Epithelial cell of proximal tubule (primary cell): Measurements from ENCODE around the gene ARMC9. TPM values are rescaled to one million over a fixed set of nuclear protein-coding genes. Genes with fewer than 3 reads are reported as not detected.
"Not testable (repeated sequence)": the region's sequence is repeated elsewhere in the genome, so short reads cannot be mapped to it uniquely, and the experiment has no call there.

ENCODE experiments used
- DNase-seq: peaks from one replicate; pipeline ENCODE4 v3.0.0-alpha.2; 2011; ENCODE audit warnings: low read depth
- H3K4me3 ChIP-seq: 2 replicates; pipeline ENCODE4 v1.5.1; 2011; ENCODE audit warnings: low read depth, mild to moderate bottlenecking, low read length
- total RNA-seq: library from RNA; depleted of rRNA; stranded (reverse); fragments of >200 nt; gene quantifications from 2 replicates; pipeline ENCODE4 v1.2.3, GENCODE V29; 2015
- TF ChIP-seq, protein P1 (sequence below): conservative IDR thresholded peaks from 2 replicates; pipeline ENCODE4 v1.5.1; 2012; ENCODE audit warnings: low read depth, mild to moderate bottlenecking, low read length

ARMC9 gene
- total RNA-seq, 1 donor from 2014 or later, result 12.6 TPM

DNA sequence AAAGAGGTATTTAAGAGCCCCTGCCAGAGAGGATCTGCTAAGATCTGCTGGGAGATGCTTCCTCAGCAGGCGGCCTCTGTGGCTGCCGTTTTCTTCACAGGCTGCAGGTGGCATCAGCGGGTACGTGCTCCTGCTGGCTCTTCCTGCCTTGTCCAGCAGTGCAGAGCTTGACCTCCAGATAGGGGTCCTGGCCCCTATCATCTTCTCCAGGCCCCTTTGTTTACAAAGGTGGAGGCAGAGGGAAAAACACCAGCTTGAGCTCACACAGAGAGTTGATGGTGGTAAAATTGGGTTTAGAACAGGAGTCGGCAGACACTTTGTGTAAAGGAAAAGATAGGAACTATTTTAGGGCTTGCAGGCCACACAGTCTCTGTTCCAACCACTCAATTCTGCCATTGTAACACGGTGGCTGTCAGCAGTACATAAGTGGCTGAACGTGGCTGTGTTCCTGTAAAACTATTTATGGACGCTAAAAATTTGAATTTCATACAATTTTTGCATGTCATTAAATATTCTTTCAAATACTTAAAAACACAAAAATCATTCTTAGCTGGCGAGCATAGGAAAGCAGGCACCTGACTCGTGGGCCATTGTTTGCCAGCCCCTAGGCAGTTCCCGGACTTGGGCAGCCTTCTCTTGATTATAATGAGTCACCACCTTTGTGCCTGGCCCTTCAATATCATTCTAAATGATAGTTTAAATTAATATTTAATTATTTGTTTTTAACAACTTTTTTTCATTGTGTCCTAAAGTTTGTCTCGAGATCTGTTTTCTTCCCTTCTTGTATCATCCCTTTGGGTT, 98.9 kb downstream of the ARMC9 start:
- no peak for DNase-seq
- TF ChIP-seq, protein P1, sequence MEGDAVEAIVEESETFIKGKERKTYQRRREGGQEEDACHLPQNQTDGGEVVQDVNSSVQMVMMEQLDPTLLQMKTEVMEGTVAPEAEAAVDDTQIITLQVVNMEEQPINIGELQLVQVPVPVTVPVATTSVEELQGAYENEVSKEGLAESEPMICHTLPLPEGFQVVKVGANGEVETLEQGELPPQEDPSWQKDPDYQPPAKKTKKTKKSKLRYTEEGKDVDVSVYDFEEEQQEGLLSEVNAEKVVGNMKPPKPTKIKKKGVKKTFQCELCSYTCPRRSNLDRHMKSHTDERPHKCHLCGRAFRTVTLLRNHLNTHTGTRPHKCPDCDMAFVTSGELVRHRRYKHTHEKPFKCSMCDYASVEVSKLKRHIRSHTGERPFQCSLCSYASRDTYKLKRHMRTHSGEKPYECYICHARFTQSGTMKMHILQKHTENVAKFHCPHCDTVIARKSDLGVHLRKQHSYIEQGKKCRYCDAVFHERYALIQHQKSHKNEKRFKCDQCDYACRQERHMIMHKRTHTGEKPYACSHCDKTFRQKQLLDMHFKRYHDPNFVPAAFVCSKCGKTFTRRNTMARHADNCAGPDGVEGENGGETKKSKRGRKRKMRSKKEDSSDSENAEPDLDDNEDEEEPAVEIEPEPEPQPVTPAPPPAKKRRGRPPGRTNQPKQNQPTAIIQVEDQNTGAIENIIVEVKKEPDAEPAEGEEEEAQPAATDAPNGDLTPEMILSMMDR, result peak; percentile 82
- no peak overlapping the region for H3K4me3 ChIP-seq

DNA sequence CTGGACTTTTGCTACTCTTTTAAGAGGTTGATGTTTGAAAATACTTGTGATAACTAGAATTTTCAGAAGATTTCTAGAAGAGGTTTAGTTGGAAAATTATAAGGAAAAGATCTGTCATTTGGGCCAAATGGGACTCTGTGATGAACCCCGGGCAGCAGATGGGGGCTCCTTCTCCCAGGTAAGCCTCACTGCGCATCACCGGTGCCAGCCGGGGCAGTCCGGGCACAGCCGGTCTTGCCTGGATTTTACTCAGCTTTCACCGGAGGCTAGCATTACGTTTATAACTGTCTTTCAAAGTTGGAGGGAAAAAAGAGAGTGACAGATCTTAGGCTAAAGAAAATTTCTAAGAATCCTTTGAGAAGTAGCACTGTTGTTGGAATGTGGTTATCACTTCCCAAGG, 99.7 kb downstream of the ARMC9 start:
- TF ChIP-seq, protein P1, result no peak
- DNase-seq, result no peak
- H3K4me3 ChIP-seq, result no peak overlapping the region

DNA sequence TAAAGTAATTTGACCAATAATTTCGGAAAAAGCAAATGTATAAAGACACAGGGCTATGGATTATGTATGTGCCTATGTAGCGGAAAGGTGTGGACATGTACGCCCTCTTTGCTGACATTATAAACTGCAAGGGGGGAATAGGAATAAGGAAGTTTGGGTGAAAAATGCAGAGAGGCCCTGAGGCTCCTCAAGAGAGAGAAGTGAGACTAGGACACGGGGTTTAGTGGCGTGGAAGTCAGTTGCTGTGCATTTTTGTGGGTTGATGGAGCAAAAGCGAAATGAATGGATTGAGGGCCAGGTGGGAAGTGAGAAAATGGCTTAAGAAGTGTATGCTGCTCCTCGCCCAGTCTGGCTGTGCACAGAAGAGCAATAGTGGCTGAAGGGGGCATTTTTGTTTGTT, 100.8 kb downstream of the ARMC9 start:
- DNase-seq, result no peak
- TF ChIP-seq, protein P1, result no peak
- H3K4me3 ChIP-seq, result no peak overlapping the region

DNA sequence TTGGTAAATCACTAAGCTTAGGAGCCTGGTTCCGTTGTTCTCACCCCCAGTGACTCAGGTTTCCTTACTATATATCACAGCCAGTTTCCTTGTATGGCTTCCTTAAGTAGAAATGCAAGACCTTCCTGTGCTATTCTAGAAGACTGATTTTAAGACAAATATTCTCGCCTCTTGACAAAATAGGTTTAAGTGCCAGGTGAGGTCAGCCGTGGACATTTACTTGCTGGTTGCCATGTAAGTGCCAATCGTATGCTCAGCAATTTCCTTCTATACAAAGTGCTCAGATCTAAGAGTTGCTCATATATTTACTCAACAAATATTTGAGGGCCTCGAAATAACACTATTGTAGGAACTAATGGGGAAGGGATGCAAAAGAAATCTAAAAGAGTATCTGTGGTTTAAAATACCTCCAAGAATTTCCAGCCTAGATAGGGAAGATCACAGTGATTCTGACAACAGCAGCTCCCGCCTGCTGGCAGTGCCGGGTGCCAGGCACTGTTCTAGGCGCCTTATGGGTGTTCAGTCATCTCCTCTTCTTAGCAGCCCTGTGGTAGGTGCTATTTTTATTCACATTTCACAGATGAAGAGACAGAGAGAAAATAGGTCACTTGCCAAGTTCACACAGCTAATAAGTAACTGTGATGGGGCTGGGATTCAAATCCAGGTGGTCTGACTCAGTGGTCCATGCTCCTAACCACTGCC, 101.7 kb downstream of the ARMC9 start:
- no peak for DNase-seq
- TF ChIP-seq, protein P1, result no peak
- no peak overlapping the region for H3K4me3 ChIP-seq

DNA sequence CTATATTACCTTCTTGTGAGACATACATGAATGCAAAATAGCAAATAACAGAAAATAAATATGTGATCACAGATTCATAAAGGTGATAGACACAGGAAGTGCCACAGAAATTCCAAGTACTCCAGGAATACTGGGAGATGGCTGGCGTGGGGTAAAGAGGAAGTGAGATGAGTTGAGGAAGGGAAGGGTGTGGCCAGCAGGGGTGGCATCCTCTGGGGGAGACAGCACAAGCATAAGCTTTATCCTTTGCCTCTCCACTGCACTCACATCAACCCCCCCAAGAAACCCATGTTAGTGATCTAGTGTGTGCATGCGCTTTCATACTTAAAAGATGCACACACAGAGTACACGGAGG, 102.3 kb downstream of the ARMC9 start:
- TF ChIP-seq, protein P1, result no peak
- DNase-seq, result no peak
- no peak overlapping the region for H3K4me3 ChIP-seq

DNA sequence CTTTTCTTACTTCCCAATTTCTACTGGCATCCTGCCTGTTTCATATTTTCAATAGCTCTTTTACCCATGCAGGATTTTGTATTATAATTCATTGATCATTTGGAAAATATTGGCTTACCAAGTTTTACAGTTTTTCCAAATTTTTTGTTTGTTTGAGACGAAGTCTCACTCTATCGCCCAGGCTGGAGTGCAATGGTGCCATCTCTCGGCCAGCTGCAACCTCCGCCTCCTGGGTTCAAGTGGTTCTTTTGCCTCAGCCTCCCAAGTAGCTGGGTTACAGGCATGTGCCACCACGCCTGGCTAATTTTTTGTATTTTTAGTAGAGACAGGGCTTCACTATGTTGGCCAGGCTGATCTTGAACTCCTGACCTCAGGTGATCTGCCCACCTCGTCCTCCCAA, 105.8 kb downstream of the ARMC9 start:
- not testable (repeated sequence) for DNase-seq, H3K4me3 ChIP-seq

DNA sequence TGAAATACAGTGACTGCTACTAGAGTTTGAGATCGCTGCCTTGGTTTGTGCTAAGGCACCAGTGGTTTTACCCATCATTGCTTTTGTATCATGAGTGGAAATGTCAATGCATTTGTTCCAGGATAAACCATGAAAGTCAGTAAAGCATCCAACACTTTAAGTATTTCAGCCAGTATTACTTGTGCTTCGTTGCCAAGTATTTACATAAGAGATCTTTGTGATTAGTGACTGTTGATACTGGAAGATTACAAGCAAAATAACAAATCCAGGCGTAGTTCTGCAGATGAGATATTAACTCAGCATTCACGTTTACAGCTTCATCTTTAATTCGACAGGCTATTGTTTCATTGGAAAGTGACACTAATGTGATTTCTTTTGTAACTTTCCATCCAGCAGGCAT, 106.8 kb downstream of the ARMC9 start:
- no peak overlapping the region for H3K4me3 ChIP-seq
- TF ChIP-seq, protein P1, result no peak
- DNase-seq, result no peak
